Limb (tissue), 2 donors: ENCODE results near the gene CCR2.

Source experiments
- DNase-seq, 2 donors: peaks; one replicate each; pipeline ENCODE4 v3.0.0-alpha.2; 2016; ENCODE audit errors: extremely low spot score in 2 of 2

CCR2 gene

GRCh38 chr3:46354478-46354877 lies 567 bp downstream of the CCR2 start:
- DNase-seq, result no peak

- no peak for DNase-seq
Observed at GRCh38 chr3:46354984-46355383, 1.1 kb downstream of the CCR2 start.

- DNase-seq, result no peak
Observed at GRCh38 chr3:46356276-46356675, 2.4 kb downstream of the CCR2 start.

GRCh38 chr3:46356909-46357308 lies 3.0 kb downstream of the CCR2 start:
- no peak for DNase-seq

GRCh38 chr3:46358466-46358865 lies 4.6 kb downstream of the CCR2 start:
- no peak for DNase-seq

- DNase-seq, result peak in 1 of 2 donors; percentile 27
Observed at GRCh38 chr3:46359733-46360493, 6.0 kb downstream of the CCR2 start.

- DNase-seq, result no peak
Observed at GRCh38 chr3:46360907-46361306, 7.0 kb downstream of the CCR2 start.

- no peak for DNase-seq
Observed at GRCh38 chr3:46361408-46362283, 7.7 kb downstream of the CCR2 start.

GRCh38 chr3:46365041-46365440 lies 11.1 kb downstream of the CCR2 start:
- DNase-seq, result no peak

- DNase-seq, result no peak
Observed at GRCh38 chr3:46365737-46366524, 12.0 kb downstream of the CCR2 start.

- DNase-seq, result no peak
Observed at GRCh38 chr3:46367811-46368210, 13.9 kb downstream of the CCR2 start.

GRCh38 chr3:46368569-46368968 lies 14.7 kb downstream of the CCR2 start:
- no peak for DNase-seq

GRCh38 chr3:46369151-46369550 lies 15.2 kb downstream of the CCR2 start:
- no peak for DNase-seq

- no peak for DNase-seq
Observed at GRCh38 chr3:46369675-46370132, 15.8 kb downstream of the CCR2 start.

- no peak for DNase-seq
Observed at GRCh38 chr3:46370839-46371518, 17.1 kb downstream of the CCR2 start, which contains the start of gene CCR5. Gene CCR5 (plus strand): TSS chr3:46370946. CDS start chr3:46372903, 1,957 bp downstream.

GRCh38 chr3:46371519-46372340 lies 17.8 kb downstream of the CCR2 start:
- no peak for DNase-seq

- DNase-seq, result no peak
Observed at GRCh38 chr3:46372492-46373359, 18.8 kb downstream of the CCR2 start.

- DNase-seq, result no peak
Observed at GRCh38 chr3:46374755-46375154, 20.8 kb downstream of the CCR2 start.

- no peak for DNase-seq
Observed at GRCh38 chr3:46375218-46375617, 21.3 kb downstream of the CCR2 start.
